Measurements from ENCODE around the gene PARVA. TPM values are rescaled to one million over a fixed set of nuclear protein-coding genes. Genes with fewer than 3 reads are reported as not detected.

PARVA gene
- polyA plus RNA-seq, 3 donors: not detected

GRCh38 chr11:12390687-12391110 lies 13.3 kb downstream of the PARVA start:
- Histone ChIP-seq H3K27me3 (ENCODE audit: control insufficient read depth in 2 of 2, insufficient read depth in 2 of 2, low read length in 2 of 2) (peaks cover 0 to 1% of the 10 kb centered on the region in 2 donors), H3K36me3 (replicated peaks in 1 of 2; ENCODE audit: control insufficient read depth in 1 of 2, insufficient read depth in 2 of 2, low read length in 2 of 2) (no peaks in the 10 kb centered on the region), H3K4me3 (replicated peaks in 1 of 3; ENCODE audit: low read depth in 2 of 3, low read length in 3 of 3) (no peak overlapping the region), H3K79me2 (ENCODE audit: insufficient read depth, low read length) (no peaks in the 10 kb centered on the region), H3K4me1 (ENCODE audit: control insufficient read depth in 1 of 2, insufficient read depth in 2 of 2, low read length in 2 of 2) (no peaks in the 10 kb centered on the region), H3K9me3 (replicated peaks in 1 of 2; ENCODE audit: control insufficient read depth in 1 of 2, insufficient read depth in 1 of 2, low read length in 2 of 2) (peaks cover 4 to 6% of the 10 kb centered on the region in 2 donors), H4K20me1 (ENCODE audit: insufficient read depth, low read length) (no peaks in the 10 kb centered on the region), H3K27ac (ENCODE audit: low read depth in 1 of 2, low read length in 2 of 2) (no peak overlapping the region), H3K9ac (ENCODE audit: insufficient read depth, low read length, poor library complexity, severe bottlenecking) (no peak overlapping the region), H3K4me2 (replicated peaks; ENCODE audit: extremely low read depth, low read length, poor library complexity, severe bottlenecking) (no peak overlapping the region), H2AFZ (ENCODE audit: insufficient read depth, low read depth, low read length, poor library complexity, severe bottlenecking) (no peak overlapping the region)
- intact Hi-C loops (cut with micrococcal nuclease): no loop called here
- DNase-seq: no peak
- Mint-ChIP-seq H3K4me3 (no peak overlapping the region), H3K36me3 (no peaks in the 10 kb centered on the region), H3K27me3 (ENCODE audit: low read depth in 3 of 3) (peaks cover 4 to 8% (median 8%) of the 10 kb centered on the region in 3 donors), H3K9me3 (peaks cover 0 to 14% (median 6%) of the 10 kb centered on the region in 7 donors), H3K4me1 (no peaks in the 10 kb centered on the region), H3K27ac (no peak overlapping the region)
- TF ChIP-seq CTCF (IDR thresholded peaks at IDR 0.05): no peak

- no peak overlapping the region for H2AFZ ChIP-seq (ENCODE audit: insufficient read depth, low read depth, low read length, poor library complexity, severe bottlenecking)
- no peaks in the 10 kb centered on the region for H3K36me3 Mint-ChIP-seq
- no peak overlapping the region for H3K9ac ChIP-seq (ENCODE audit: insufficient read depth, low read length, poor library complexity, severe bottlenecking)
- no peaks in the 10 kb centered on the region for H3K4me1 Mint-ChIP-seq
- no peaks in the 10 kb centered on the region for H3K27me3 ChIP-seq (ENCODE audit: control insufficient read depth in 2 of 2, insufficient read depth in 2 of 2, low read length in 2 of 2)
- peaks cover 0 to 17% (median 11%) of the 10 kb centered on the region in 7 donors for H3K9me3 Mint-ChIP-seq
- no peaks in the 10 kb centered on the region for H3K36me3 ChIP-seq (replicated peaks in 1 of 2; ENCODE audit: control insufficient read depth in 1 of 2, insufficient read depth in 2 of 2, low read length in 2 of 2)
- no CpG with 5 or more reads among the region's 1 CpG for WGBS (ENCODE audit: insufficient coverage)
- peaks cover 4 to 6% of the 10 kb centered on the region in 2 donors for H3K9me3 ChIP-seq (replicated peaks in 1 of 2; ENCODE audit: control insufficient read depth in 1 of 2, insufficient read depth in 1 of 2, low read length in 2 of 2)
- H3K27me3 Mint-ChIP-seq (ENCODE audit: low read depth in 3 of 3): peaks cover 0 to 7% (median 3%) of the 10 kb centered on the region in 3 donors
- no peak overlapping the region for H3K4me3 Mint-ChIP-seq
- H3K4me3 ChIP-seq (replicated peaks in 1 of 3; ENCODE audit: low read depth in 2 of 3, low read length in 3 of 3): no peak overlapping the region
- no peak overlapping the region for H3K27ac Mint-ChIP-seq
- H4K20me1 ChIP-seq (ENCODE audit: insufficient read depth, low read length): no peaks in the 10 kb centered on the region
- no peaks in the 10 kb centered on the region for H3K79me2 ChIP-seq (ENCODE audit: insufficient read depth, low read length)
- DNase-seq: no peak
- H3K4me2 ChIP-seq (replicated peaks; ENCODE audit: extremely low read depth, low read length, poor library complexity, severe bottlenecking): no peak overlapping the region
- intact Hi-C loops (cut with micrococcal nuclease): no loop called here
- H3K4me1 ChIP-seq (ENCODE audit: control insufficient read depth in 1 of 2, insufficient read depth in 2 of 2, low read length in 2 of 2): no peaks in the 10 kb centered on the region
- H3K27ac ChIP-seq (ENCODE audit: low read depth in 1 of 2, low read length in 2 of 2): no peak overlapping the region
- no peak for TF ChIP-seq CTCF (IDR thresholded peaks at IDR 0.05)
These were observed 15.3 kb downstream of the PARVA start for GRCh38 chr11:12392672-12393071.
